ENCODE results near the gene NRXN3. TPM values are rescaled to one million over a fixed set of nuclear protein-coding genes. Genes with fewer than 3 reads are reported as not detected.

NRXN3 gene
- polyA plus RNA-seq, 1 donor from 2014 or later = 110 TPM

DNA sequence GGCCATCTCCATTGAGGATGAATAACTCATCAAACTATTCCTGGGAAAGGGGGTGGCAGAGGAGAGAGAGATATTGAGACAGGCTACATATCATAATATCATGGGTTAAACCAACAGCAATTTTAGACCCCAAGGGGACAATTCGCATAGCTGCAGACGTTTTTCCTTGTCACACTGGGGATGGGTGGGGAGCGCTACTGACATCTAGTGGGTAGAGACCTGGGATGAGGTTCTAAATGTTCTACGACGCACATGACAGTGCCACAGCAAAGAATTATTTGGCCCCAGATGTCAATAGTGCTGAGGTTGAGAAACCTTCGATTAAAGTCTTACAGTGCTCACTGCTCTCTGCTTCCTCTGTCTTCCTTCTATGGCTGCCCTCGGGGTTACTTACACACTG, 425.6 kb downstream of the NRXN3 start:
- no peaks in the 10 kb centered on the region for H3K9me3 ChIP-seq (ENCODE audit: low read length)
- H3F3A ChIP-seq (ENCODE audit: insufficient read depth, low read length, poor library complexity, severe bottlenecking) = peaks cover 5% of the 10 kb centered on the region
- no peak overlapping the region for H2AFZ ChIP-seq (ENCODE audit: low read depth, low read length)
- no peak overlapping the region for H3K27ac ChIP-seq (ENCODE audit: low read length)
- TF ChIP-seq POLR2AphosphoS5 (IDR thresholded peaks at IDR 0.05) = no peak
- peak; percentile 75 for TF ChIP-seq RAD21 (conservative IDR thresholded peaks at IDR 0.05)
- peak; percentile 77 for TF ChIP-seq SMC3 (conservative IDR thresholded peaks at IDR 0.05; ENCODE audit: poor library complexity)
- TF ChIP-seq, protein P1, sequence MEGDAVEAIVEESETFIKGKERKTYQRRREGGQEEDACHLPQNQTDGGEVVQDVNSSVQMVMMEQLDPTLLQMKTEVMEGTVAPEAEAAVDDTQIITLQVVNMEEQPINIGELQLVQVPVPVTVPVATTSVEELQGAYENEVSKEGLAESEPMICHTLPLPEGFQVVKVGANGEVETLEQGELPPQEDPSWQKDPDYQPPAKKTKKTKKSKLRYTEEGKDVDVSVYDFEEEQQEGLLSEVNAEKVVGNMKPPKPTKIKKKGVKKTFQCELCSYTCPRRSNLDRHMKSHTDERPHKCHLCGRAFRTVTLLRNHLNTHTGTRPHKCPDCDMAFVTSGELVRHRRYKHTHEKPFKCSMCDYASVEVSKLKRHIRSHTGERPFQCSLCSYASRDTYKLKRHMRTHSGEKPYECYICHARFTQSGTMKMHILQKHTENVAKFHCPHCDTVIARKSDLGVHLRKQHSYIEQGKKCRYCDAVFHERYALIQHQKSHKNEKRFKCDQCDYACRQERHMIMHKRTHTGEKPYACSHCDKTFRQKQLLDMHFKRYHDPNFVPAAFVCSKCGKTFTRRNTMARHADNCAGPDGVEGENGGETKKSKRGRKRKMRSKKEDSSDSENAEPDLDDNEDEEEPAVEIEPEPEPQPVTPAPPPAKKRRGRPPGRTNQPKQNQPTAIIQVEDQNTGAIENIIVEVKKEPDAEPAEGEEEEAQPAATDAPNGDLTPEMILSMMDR (IDR thresholded peaks at IDR 0.05; ENCODE audit: poor library complexity, severe bottlenecking) = peak; percentile 70
- TF ChIP-seq, protein P2, sequence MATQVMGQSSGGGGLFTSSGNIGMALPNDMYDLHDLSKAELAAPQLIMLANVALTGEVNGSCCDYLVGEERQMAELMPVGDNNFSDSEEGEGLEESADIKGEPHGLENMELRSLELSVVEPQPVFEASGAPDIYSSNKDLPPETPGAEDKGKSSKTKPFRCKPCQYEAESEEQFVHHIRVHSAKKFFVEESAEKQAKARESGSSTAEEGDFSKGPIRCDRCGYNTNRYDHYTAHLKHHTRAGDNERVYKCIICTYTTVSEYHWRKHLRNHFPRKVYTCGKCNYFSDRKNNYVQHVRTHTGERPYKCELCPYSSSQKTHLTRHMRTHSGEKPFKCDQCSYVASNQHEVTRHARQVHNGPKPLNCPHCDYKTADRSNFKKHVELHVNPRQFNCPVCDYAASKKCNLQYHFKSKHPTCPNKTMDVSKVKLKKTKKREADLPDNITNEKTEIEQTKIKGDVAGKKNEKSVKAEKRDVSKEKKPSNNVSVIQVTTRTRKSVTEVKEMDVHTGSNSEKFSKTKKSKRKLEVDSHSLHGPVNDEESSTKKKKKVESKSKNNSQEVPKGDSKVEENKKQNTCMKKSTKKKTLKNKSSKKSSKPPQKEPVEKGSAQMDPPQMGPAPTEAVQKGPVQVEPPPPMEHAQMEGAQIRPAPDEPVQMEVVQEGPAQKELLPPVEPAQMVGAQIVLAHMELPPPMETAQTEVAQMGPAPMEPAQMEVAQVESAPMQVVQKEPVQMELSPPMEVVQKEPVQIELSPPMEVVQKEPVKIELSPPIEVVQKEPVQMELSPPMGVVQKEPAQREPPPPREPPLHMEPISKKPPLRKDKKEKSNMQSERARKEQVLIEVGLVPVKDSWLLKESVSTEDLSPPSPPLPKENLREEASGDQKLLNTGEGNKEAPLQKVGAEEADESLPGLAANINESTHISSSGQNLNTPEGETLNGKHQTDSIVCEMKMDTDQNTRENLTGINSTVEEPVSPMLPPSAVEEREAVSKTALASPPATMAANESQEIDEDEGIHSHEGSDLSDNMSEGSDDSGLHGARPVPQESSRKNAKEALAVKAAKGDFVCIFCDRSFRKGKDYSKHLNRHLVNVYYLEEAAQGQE (IDR thresholded peaks at IDR 0.05; ENCODE audit: borderline replicate concordance) = no peak
- H4K20me1 ChIP-seq (ENCODE audit: insufficient read depth) = no peaks in the 10 kb centered on the region
- no peaks in the 10 kb centered on the region for H3K36me3 ChIP-seq (ENCODE audit: insufficient read depth, low read length)
- H3K79me2 ChIP-seq (replicated peaks; ENCODE audit: insufficient read depth, low read length) = no peaks in the 10 kb centered on the region
- no peak overlapping the region for H3K4me3 ChIP-seq (ENCODE audit: low read length)
- no peak overlapping the region for H3K9ac ChIP-seq (ENCODE audit: low read length)
- H3K4me2 ChIP-seq (ENCODE audit: low read length) = no peak overlapping the region
- H3K27me3 ChIP-seq (ENCODE audit: insufficient read depth, low read depth, low read length) = no peaks in the 10 kb centered on the region
- H3K9me2 ChIP-seq (ENCODE audit: insufficient read depth, low read length) = no peaks in the 10 kb centered on the region

DNA sequence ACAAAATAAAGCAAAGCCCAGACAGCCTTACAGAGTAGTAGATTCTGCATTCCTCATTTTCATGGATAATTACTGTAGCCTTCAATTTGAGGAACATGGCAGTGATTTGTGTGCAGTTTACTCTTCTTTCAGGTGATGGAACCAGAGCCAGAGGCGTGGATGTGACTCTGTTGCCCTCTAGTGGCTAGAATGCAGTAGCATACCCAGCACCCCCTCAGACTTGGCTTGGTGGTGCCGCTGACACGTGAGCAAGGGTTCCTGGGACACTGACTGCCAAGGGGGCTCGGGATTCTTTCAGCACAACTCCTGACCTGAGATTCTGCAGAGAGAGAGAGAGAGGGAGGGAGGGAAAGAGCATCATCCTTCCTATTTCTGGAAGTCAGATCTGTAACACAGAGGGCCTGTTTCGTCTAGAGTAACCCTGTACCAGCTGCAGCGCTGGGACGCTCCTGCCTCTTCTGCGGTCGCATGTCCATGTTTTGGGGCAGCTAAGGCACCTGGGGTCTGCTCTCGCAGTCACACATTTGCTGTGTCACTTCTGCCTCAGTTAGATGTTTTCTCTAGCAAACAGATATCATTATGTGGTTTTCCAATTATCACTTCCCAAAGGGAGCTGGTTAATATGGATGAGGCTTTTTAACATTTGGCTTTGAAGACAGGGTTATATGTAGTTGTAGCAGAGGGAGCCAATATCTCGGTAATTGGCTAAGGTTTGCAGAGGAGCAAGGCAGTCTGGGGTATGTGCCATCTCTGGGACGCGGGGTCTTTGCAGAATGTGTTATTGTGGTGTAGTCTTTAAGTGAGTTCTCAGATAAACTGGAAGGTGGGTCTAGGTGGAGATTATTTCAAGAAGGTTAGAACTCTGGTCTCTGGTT, 428.1 kb downstream of the NRXN3 start:
- Histone ChIP-seq H3K9me2 (ENCODE audit: insufficient read depth, low read length) (no peaks in the 10 kb centered on the region), H3F3A (ENCODE audit: insufficient read depth, low read length, poor library complexity, severe bottlenecking) (no peaks in the 10 kb centered on the region), H4K20me1 (ENCODE audit: insufficient read depth) (no peaks in the 10 kb centered on the region), H3K9ac (ENCODE audit: low read length) (no peak overlapping the region), H3K79me2 (replicated peaks; ENCODE audit: insufficient read depth, low read length) (no peaks in the 10 kb centered on the region), H3K36me3 (ENCODE audit: insufficient read depth, low read length) (no peaks in the 10 kb centered on the region), H3K4me2 (ENCODE audit: low read length) (no peak overlapping the region), H3K27me3 (ENCODE audit: insufficient read depth, low read depth, low read length) (no peaks in the 10 kb centered on the region), H3K27ac (ENCODE audit: low read length) (no peak overlapping the region), H3K9me3 (ENCODE audit: low read length) (no peaks in the 10 kb centered on the region), H3K4me3 (ENCODE audit: low read length) (no peak overlapping the region), H2AFZ (ENCODE audit: low read depth, low read length) (no peak overlapping the region)
- TF ChIP-seq RAD21 (conservative IDR thresholded peaks at IDR 0.05) (peak; percentile 99), EZH2 (IDR thresholded peaks at IDR 0.05; ENCODE audit: borderline replicate concordance, insufficient read depth, low read length, poor library complexity, severe bottlenecking) (no peak), TAF1 (IDR thresholded peaks at IDR 0.05; ENCODE audit: low read depth) (no peak), EP300 (conservative IDR thresholded peaks at IDR 0.05; ENCODE audit: poor library complexity, severe bottlenecking) (peak; percentile 13), POLR2AphosphoS5 (IDR thresholded peaks at IDR 0.05) (no peak), SMC3 (conservative IDR thresholded peaks at IDR 0.05; ENCODE audit: poor library complexity) (peak; percentile 98), MXI1 (conservative IDR thresholded peaks at IDR 0.05; ENCODE audit: poor library complexity, severe bottlenecking) (peak; percentile 49)
- TF ChIP-seq, protein P1 (IDR thresholded peaks at IDR 0.05; ENCODE audit: poor library complexity, severe bottlenecking) = peak; percentile 98
- TF ChIP-seq, protein P2 (IDR thresholded peaks at IDR 0.05; ENCODE audit: borderline replicate concordance) = no peak
